Stimulated activated CD4-positive, alpha-beta T cell treated with anti-CD3 and anti-CD28 coated beads, TNF-alpha, amount 100 ng/mL, for 4 hours (primary cell): Measurements from ENCODE around the gene ELP1.

Experiments
- DNase-seq, 3 experiments: peaks; one replicate each; pipeline ENCODE4 v3.0.0-alpha.2; 2020; ENCODE audit warnings: low read depth in 3 of 3

ELP1 gene

GRCh38 chr9:108883085-108883484 lies 50.8 kb downstream of the ELP1 start:
- no peak for DNase-seq

- DNase-seq = no peak
These were observed 51.7 kb downstream of the ELP1 start for GRCh38 chr9:108882052-108882888.

GRCh38 chr9:108880738-108881316 lies 53.1 kb downstream of the ELP1 start:
- no peak for DNase-seq

GRCh38 chr9:108877524-108877923 lies 56.4 kb downstream of the ELP1 start:
- DNase-seq = no peak

GRCh38 chr9:108876425-108876824 lies 57.5 kb downstream of the ELP1 start:
- no peak for DNase-seq

- no peak for DNase-seq
These were observed 59.7 kb downstream of the ELP1 start for GRCh38 chr9:108874058-108874788.

- DNase-seq = no peak
These were observed 64.7 kb downstream of the ELP1 start for GRCh38 chr9:108869092-108869725.

GRCh38 chr9:108867829-108868228 lies 66.1 kb downstream of the ELP1 start:
- no peak for DNase-seq

- DNase-seq = no peak
These were observed 66.8 kb downstream of the ELP1 start for GRCh38 chr9:108867116-108867515.

GRCh38 chr9:108866001-108866420 lies 67.9 kb downstream of the ELP1 start:
- no peak for DNase-seq

- no peak for DNase-seq
These were observed 68.9 kb downstream of the ELP1 start for GRCh38 chr9:108865037-108865436.

GRCh38 chr9:108864446-108864845 lies 69.5 kb downstream of the ELP1 start:
- DNase-seq = no peak

GRCh38 chr9:108863891-108864290 lies 70.0 kb downstream of the ELP1 start:
- no peak for DNase-seq

- DNase-seq = no peak
These were observed 71.9 kb downstream of the ELP1 start, which contains the start of gene ACTL7A for GRCh38 chr9:108861997-108862396. ACTL7A (plus strand) TSS chr9:108862266; CDS start chr9:108862323, 57 bp downstream.

GRCh38 chr9:108861464-108861863 lies 72.5 kb downstream of the ELP1 start:
- no peak for DNase-seq

GRCh38 chr9:108860764-108861163 lies 73.2 kb downstream of the ELP1 start:
- DNase-seq = no peak

GRCh38 chr9:108860354-108860753 lies 73.6 kb downstream of the ELP1 start:
- no peak for DNase-seq

- DNase-seq = no peak
These were observed 74.3 kb downstream of the ELP1 start for GRCh38 chr9:108859459-108860114.

- DNase-seq = no peak
These were observed 76.4 kb downstream of the ELP1 start for GRCh38 chr9:108857572-108857971.

GRCh38 chr9:108855888-108856287 lies 78.0 kb downstream of the ELP1 start, which contains the start of gene ACTL7B:
ACTL7B (minus strand) TSS chr9:108855986; CDS start chr9:108855930, 56 bp downstream.
- no peak for DNase-seq

GRCh38 chr9:108855529-108855886 lies 78.4 kb downstream of the ELP1 start:
- DNase-seq = no peak
